ENCODE measurements around the gene MMD2.

DNA sequence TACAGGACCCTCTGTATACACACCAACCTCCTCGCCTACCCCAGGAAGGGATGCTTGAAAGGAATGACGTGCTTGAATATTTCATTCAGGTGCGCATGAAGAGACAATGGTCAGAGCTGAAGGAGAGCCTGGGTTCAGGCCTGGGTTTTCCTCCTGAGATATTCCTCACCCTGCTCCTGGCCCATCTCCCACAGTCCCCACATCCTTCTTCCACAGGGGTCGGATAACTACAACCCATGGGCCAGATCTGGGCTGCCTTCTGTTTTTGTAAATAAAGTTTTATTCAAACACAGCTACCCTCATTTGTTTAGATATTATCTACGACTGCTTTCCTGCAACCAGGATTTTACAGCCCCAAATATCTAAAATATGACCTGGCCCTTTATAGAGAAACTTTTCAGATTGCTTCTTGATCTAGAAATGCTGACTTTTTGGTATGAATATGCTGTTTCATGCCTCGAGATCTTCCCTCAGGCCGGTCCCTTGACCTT, 73.6 kb downstream of the MMD2 start:
- no peak for TF ChIP-seq CTCF (conservative IDR thresholded peaks at IDR 0.05; ENCODE audit: low read length)
- TF ChIP-seq EZH2phosphoT487 (IDR thresholded peaks at IDR 0.05; ENCODE audit: borderline replicate concordance, low read depth, low read length): no peak
